GM12878 (cell line): ENCODE data around the gene RANBP17. TPM values are rescaled to one million over a fixed set of nuclear protein-coding genes. Genes with fewer than 3 reads are reported as not detected.

ENCODE experiments used
- ATAC-seq: fragments of 200-7000 bp; cut with Tn5 transposase; 3 replicates; pipeline ENCODE4 v1.9.1; 2020; ENCODE audit warnings: mild to moderate bottlenecking, moderate library complexity
- BruUV-seq: library from RNA; stranded (reverse); fragments of 400-500 nt; replicated peaks from 2 replicates; lab custom pipeline; 2021; lab: Mats Ljungman, UMichigan
- CTCF ChIA-PET: fragments of 300-600 bp; sonication (Branson Sonifier 250); formaldehyde crosslinking; extraction: SDS; loops from one replicate; lab custom pipeline; 2021; ENCODE audit warnings: inconsistent platforms; lab: Yijun Ruan, JAX
- POLR2A ChIA-PET: fragments of 350-600 bp; formaldehyde crosslinking; extraction: SDS; loops from one replicate; lab custom pipeline; 2021; ENCODE audit warnings: inconsistent platforms; lab: Charles Lee
- RAD21 ChIA-PET: fragments of 300-600 bp; sonication (Branson Sonifier 250); formaldehyde crosslinking; loops from one replicate; lab custom pipeline; 2023; ENCODE audit warnings: antibody characterized with exemption; ENCODE audit not compliant: unreplicated experiment; lab: Charles Lee
- SMC1A ChIA-PET: fragments of 300-600 bp; sonication (Branson Sonifier 250); formaldehyde crosslinking; loops from one replicate; lab custom pipeline; 2023; ENCODE audit not compliant: unreplicated experiment, uncharacterized antibody; lab: Charles Lee
- DNase-seq: peaks from one replicate; pipeline ENCODE4 v3.0.0-alpha.2; 2011; ENCODE audit warnings: low read depth, low spot score
- FAIRE-seq: peaks from 3 replicates; lab custom pipeline; 2011; peaks lifted over from hg19 to GRCh38; lab: Jason Lieb, UNC
- H2AFZ ChIP-seq: 2 replicates; pipeline ENCODE4 v1.6.0; 2011; ENCODE audit warnings: low read depth, low read length, control low read depth; ENCODE audit not compliant: control insufficient read depth
- H3K27ac ChIP-seq: 2 replicates; pipeline ENCODE4 v1.5.1; 2011; ENCODE audit warnings: control low read depth; ENCODE audit not compliant: control insufficient read depth, insufficient read depth
- H3K27me3 ChIP-seq, 2 experiments: replicated peaks in 1 of 2; 2 replicates each; pipeline versions ENCODE4 v1.6.0 to v1.6.1; 2011; ENCODE audit warnings: low read length in 1 of 2; ENCODE audit not compliant: control insufficient read depth in 2 of 2, insufficient read depth in 2 of 2
- H3K36me3 ChIP-seq, 2 experiments: 2 replicates each; pipeline ENCODE4 v1.5.1; 2011; ENCODE audit warnings: low read length in 1 of 2; ENCODE audit not compliant: control insufficient read depth in 2 of 2, insufficient read depth in 2 of 2
- H3K4me1 ChIP-seq: 2 replicates; pipeline ENCODE4 v1.6.1; 2011; ENCODE audit warnings: mild to moderate bottlenecking, low read length, moderate library complexity, mixed read lengths; ENCODE audit not compliant: control insufficient read depth, insufficient read depth
- H3K4me2 ChIP-seq: 2 replicates; pipeline ENCODE4 v1.6.0; 2011; ENCODE audit warnings: control low read depth; ENCODE audit not compliant: control insufficient read depth, insufficient read depth
- H3K4me3 ChIP-seq: fragments of 200-600 bp; sonication (generic); 2 replicates; pipeline ENCODE4 v1.5.1; 2016
- H3K79me2 ChIP-seq: 2 replicates; pipeline ENCODE4 v1.6.0; 2011; ENCODE audit warnings: low read length; ENCODE audit not compliant: control insufficient read depth, insufficient read depth
- H3K9ac ChIP-seq: 2 replicates; pipeline ENCODE4 v1.8.0; 2011; ENCODE audit warnings: low read length, control low read depth, mixed read lengths; ENCODE audit not compliant: control insufficient read depth, insufficient read depth
- H3K9me3 ChIP-seq: replicated peaks from 3 replicates; pipeline ENCODE4 v1.5.1; 2011; ENCODE audit warnings: mild to moderate bottlenecking, low read length; ENCODE audit not compliant: control insufficient read depth, insufficient read depth
- H4K20me1 ChIP-seq: 2 replicates; pipeline ENCODE4 v1.6.0; 2011; ENCODE audit not compliant: control insufficient read depth, insufficient read depth
- ATF3 ChIP-seq: IDR thresholded peaks from 2 replicates; pipeline ENCODE4 v1.6.1; 2011; ENCODE audit warnings: low read depth, mild to moderate bottlenecking, low read length, moderate library complexity, borderline replicate concordance; ENCODE audit errors: extremely low read depth
- BHLHE40 ChIP-seq, 2 experiments: fragments of 450-650 bp in 1 of 2; IDR thresholded peaks; 2 replicates each; pipeline ENCODE4 v1.6.1; 2011 to 2017; ENCODE audit warnings: low read depth in 2 of 2, borderline replicate concordance in 1 of 2, improper control_type of control experiment in 1 of 2, low read length in 1 of 2, mild to moderate bottlenecking in 1 of 2
- E2F8 ChIP-seq: fragments of 450-650 bp; IDR thresholded peaks from 2 replicates; pipeline ENCODE4 v1.6.1; 2018; ENCODE audit warnings: mild to moderate bottlenecking, low read depth, moderate library complexity; ENCODE audit not compliant: partially characterized antibody
- ELK1 ChIP-seq: IDR thresholded peaks from 2 replicates; pipeline ENCODE4 v1.6.1; 2012; ENCODE audit warnings: low read depth, low read length, improper control_type of control experiment
- ETV6 ChIP-seq, 2 experiments: fragments of 450-650 bp in 1 of 2; IDR thresholded peaks in 1 of 2; conservative IDR thresholded peaks in 1 of 2; 2 replicates each; pipeline ENCODE4 v1.6.1; 2014; ENCODE audit warnings: antibody characterized with exemption in 1 of 2, borderline replicate concordance in 1 of 2, low read depth in 1 of 2, mild to moderate bottlenecking in 1 of 2, moderate library complexity in 1 of 2
- MAX ChIP-seq: IDR thresholded peaks from 2 replicates; pipeline ENCODE4 v1.6.1; 2012; ENCODE audit warnings: low read depth, low read length, improper control_type of control experiment
- MEF2A ChIP-seq: IDR thresholded peaks from 2 replicates; pipeline ENCODE4 v1.6.1; 2011; ENCODE audit warnings: low read depth, mild to moderate bottlenecking, low read length, moderate library complexity; ENCODE audit not compliant: insufficient read depth
- RBBP5 ChIP-seq: fragments of 200-600 bp; sonication (generic); conservative IDR thresholded peaks from 2 replicates; pipeline ENCODE4 v1.6.1; 2016
- RCOR1 ChIP-seq: conservative IDR thresholded peaks from 2 replicates; pipeline ENCODE4 v1.6.1; 2012; ENCODE audit warnings: low read depth, low read length, improper control_type of control experiment
- SP1 ChIP-seq: IDR thresholded peaks from one replicate; pipeline ENCODE4 v1.6.1; 2011; ENCODE audit warnings: low read depth, low read length
- WGBS: methylation state at CpG from one replicate; pipeline ENCODE4 v1.1.6; 2016; ENCODE audit warnings: low lambda C conversion rate; ENCODE audit not compliant: insufficient replicate concordance, insufficient coverage; ENCODE audit errors: missing lambda C conversion rate; 5-methylcytosine and 5-hydroxymethylcytosine counted together
- in situ Hi-C: fragments of 300-500 bp; cut with MboI; formaldehyde crosslinking; loops from 9 replicates; pipeline ENCODE4 v1.14.3; 2018; ENCODE audit warnings: mixed read lengths
- intact Hi-C: fragments of 100-400 bp; cut with micrococcal nuclease; formaldehyde crosslinking; loops from one replicate; pipeline ENCODE4 v1.14.2; 2022; ENCODE audit not compliant: unreplicated experiment
- polyA plus RNA-seq, 11 experiments: library from polyadenylated mRNA; depleted of rRNA in 4 of 11; unstranded in 6 of 11; stranded (reverse) in 5 of 11; fragments of >200 nt; fragmentation: Nextera tagmentation in 4 of 11; fragmentation: Illumina TruSeq in 1 of 11; extraction: Ambion mirVana in 4 of 11; extraction: Trizol in 1 of 11; gene quantifications; 1 replicate in 1 of 11; 2 replicates in 10 of 11; pipeline versions ENCODE4 v1.2.1 to v1.2.3, GENCODE V29; 2011 to 2016; ENCODE audit warnings: inconsistent platforms in 2 of 11, missing spikeins in 2 of 11, low read depth in 1 of 11
- total RNA-seq, 4 experiments: library from RNA; depleted of rRNA in 3 of 4; stranded (reverse); fragments of >200 nt in 3 of 4; fragmentation: Illumina TruSeq in 1 of 4; extraction: Trizol in 1 of 4; gene quantifications; 2 replicates each; pipeline versions ENCODE4 v1.2.1 to v1.2.3, GENCODE V29; 2013 to 2021

The RANBP17 gene
- total and polyA plus RNA-seq, 10 of the 15 experiments (the other 5 are each of a cell fraction or from before 2014, with no cell fraction given): 0.10 TPM; not detected in 9

GRCh38 chr5:170818232-170818631 is 43.6 kb upstream of the RANBP17 start:
- TF ChIP-seq RBBP5 (no peak), E2F8 (no peak), ETV6 (conservative IDR thresholded peaks at IDR 0.05 in 1 of 2, IDR thresholded peaks at IDR 0.05 in 1 of 2; ENCODE audit: borderline replicate concordance in 1 of 2, low read depth in 1 of 2) (no peak), MEF2A (no peak), MAX (no peak), RCOR1 (no peak), BHLHE40 (IDR thresholded peaks at IDR 0.05; ENCODE audit: borderline replicate concordance in 1 of 2, low read depth in 2 of 2, low read length in 1 of 2) (no peak), ELK1 (no peak), SP1 (no peak), ATF3 (no peak)
- SMC1A ChIA-PET: no interaction called here
- Histone ChIP-seq H3K79me2 (no peaks in the 10 kb centered on the region), H3K27me3 (no peaks in the 10 kb centered on the region), H3K36me3 (no peaks in the 10 kb centered on the region), H3K9ac (no peak overlapping the region), H3K4me2 (no peak overlapping the region), H3K4me3 (no peak overlapping the region), H2AFZ (no peak overlapping the region), H3K27ac (no peak overlapping the region), H3K9me3 (no peaks in the 10 kb centered on the region), H3K4me1 (no peaks in the 10 kb centered on the region), H4K20me1 (no peaks in the 10 kb centered on the region)
- RAD21 ChIA-PET: no interaction called here
- FAIRE-seq: no peak
- no peak for DNase-seq
- CTCF ChIA-PET: no interaction called here
- intact Hi-C loops (no loop called here), in situ Hi-C loops (no loop called here)
- WGBS: 46% methylated on average over 1 of the region's 1 CpG
- no peak for ATAC-seq
- BruUV-seq: no TSS peak
- POLR2A ChIA-PET: interaction anchor here (0.5 kb wide), 1 partner anchor 1247 kb away, joined by 3 read pairs; no protein-coding TSS in a partner anchor
